Endothelial cell (in vitro differentiated cells): Measurements from ENCODE around the gene UPF2. TPM values are rescaled to one million over a fixed set of nuclear protein-coding genes. Genes with fewer than 3 reads are reported as not detected.

ENCODE experiments used
- DNase-seq: peaks from one replicate; pipeline ENCODE4 v3.0.0; 2021; ENCODE audit warnings: low spot score
- H3K27ac Mint-ChIP-seq: one replicate; pipeline ENCODE4 v1.8.0; 2021; ENCODE audit warnings: mixed read lengths, inconsistent platforms; ENCODE audit not compliant: unreplicated experiment
- H3K27me3 Mint-ChIP-seq: one replicate; pipeline ENCODE4 v1.8.0; 2021; ENCODE audit warnings: mild to moderate bottlenecking, moderate library complexity, mixed read lengths, inconsistent platforms; ENCODE audit not compliant: unreplicated experiment
- H3K36me3 Mint-ChIP-seq: one replicate; pipeline ENCODE4 v1.8.0; 2021; ENCODE audit warnings: mild to moderate bottlenecking, low read depth, mixed read lengths, inconsistent platforms; ENCODE audit not compliant: unreplicated experiment
- H3K4me1 Mint-ChIP-seq: one replicate; pipeline ENCODE4 v1.8.0; 2021; ENCODE audit warnings: mild to moderate bottlenecking, mixed read lengths, inconsistent platforms; ENCODE audit not compliant: unreplicated experiment
- H3K4me3 Mint-ChIP-seq: one replicate; pipeline ENCODE4 v1.8.0; 2021; ENCODE audit warnings: mild to moderate bottlenecking, mixed read lengths, inconsistent platforms; ENCODE audit not compliant: unreplicated experiment
- H3K9me3 Mint-ChIP-seq: one replicate; pipeline ENCODE4 v1.8.0; 2021; ENCODE audit warnings: mixed read lengths, inconsistent platforms; ENCODE audit not compliant: unreplicated experiment
- CTCF ChIP-seq: fragments of 200-600 bp; sonication (generic); IDR thresholded peaks from one replicate; pipeline ENCODE4 v1.5.0; 2021; ENCODE audit warnings: antibody characterized with exemption; ENCODE audit not compliant: unreplicated experiment
- total RNA-seq: library from RNA; stranded (reverse); fragmentation: NEBNext Ultra II Directional; extraction: Animal tissue kit (Norgen Biotek cat#: 25700); gene quantifications from one replicate; pipeline ENCODE4 v1.2.1, GENCODE V29; 2021; ENCODE audit not compliant: unreplicated experiment

The UPF2 gene
- total RNA-seq, 1 donor from 2014 or later, result 21.9 TPM

- no peaks in the 10 kb centered on the region for H3K27me3 Mint-ChIP-seq
- H3K36me3 Mint-ChIP-seq, result peaks cover 36% of the 10 kb centered on the region
- no peak overlapping the region for H3K4me3 Mint-ChIP-seq
- no peak overlapping the region for H3K27ac Mint-ChIP-seq
- no peaks in the 10 kb centered on the region for H3K9me3 Mint-ChIP-seq
- no peak for TF ChIP-seq CTCF
- no peak for DNase-seq
- H3K4me1 Mint-ChIP-seq, result no peaks in the 10 kb centered on the region
Measured at GRCh38 chr10:11962176-11962575, 80.4 kb downstream of the UPF2 start.

- no peaks in the 10 kb centered on the region for H3K4me1 Mint-ChIP-seq
- H3K36me3 Mint-ChIP-seq, result peaks cover 32% of the 10 kb centered on the region
- H3K9me3 Mint-ChIP-seq, result no peaks in the 10 kb centered on the region
- no peak for DNase-seq
- no peak overlapping the region for H3K27ac Mint-ChIP-seq
- no peaks in the 10 kb centered on the region for H3K27me3 Mint-ChIP-seq
- TF ChIP-seq CTCF, result no peak
- no peak overlapping the region for H3K4me3 Mint-ChIP-seq
Measured at GRCh38 chr10:11961771-11962170, 80.8 kb downstream of the UPF2 start.

GRCh38 chr10:11959966-11960365, 82.6 kb downstream of the UPF2 start:
- H3K36me3 Mint-ChIP-seq, result peaks cover 34% of the 10 kb centered on the region
- no peaks in the 10 kb centered on the region for H3K27me3 Mint-ChIP-seq
- TF ChIP-seq CTCF, result no peak
- no peaks in the 10 kb centered on the region for H3K4me1 Mint-ChIP-seq
- DNase-seq, result no peak
- no peak overlapping the region for H3K4me3 Mint-ChIP-seq
- H3K9me3 Mint-ChIP-seq, result no peaks in the 10 kb centered on the region
- H3K27ac Mint-ChIP-seq, result no peak overlapping the region

- H3K4me1 Mint-ChIP-seq, result no peaks in the 10 kb centered on the region
- H3K9me3 Mint-ChIP-seq, result no peaks in the 10 kb centered on the region
- no peaks in the 10 kb centered on the region for H3K27me3 Mint-ChIP-seq
- H3K4me3 Mint-ChIP-seq, result no peak overlapping the region
- DNase-seq, result no peak
- peaks cover 29% of the 10 kb centered on the region for H3K36me3 Mint-ChIP-seq
- no peak for TF ChIP-seq CTCF
- H3K27ac Mint-ChIP-seq, result no peak overlapping the region
Measured at GRCh38 chr10:11958956-11959355, 83.7 kb downstream of the UPF2 start.

- Mint-ChIP-seq H3K4me1 (peaks cover 5% of the 10 kb centered on the region), H3K36me3 (peaks cover 26% of the 10 kb centered on the region), H3K27me3 (no peaks in the 10 kb centered on the region), H3K9me3 (no peaks in the 10 kb centered on the region), H3K27ac (no peak overlapping the region), H3K4me3 (no peak overlapping the region)
- TF ChIP-seq CTCF, result no peak
- DNase-seq, result no peak
Measured at GRCh38 chr10:11951695-11952094, 90.9 kb downstream of the UPF2 start.
